Measurements from ENCODE around the gene HMCN1.

DNA sequence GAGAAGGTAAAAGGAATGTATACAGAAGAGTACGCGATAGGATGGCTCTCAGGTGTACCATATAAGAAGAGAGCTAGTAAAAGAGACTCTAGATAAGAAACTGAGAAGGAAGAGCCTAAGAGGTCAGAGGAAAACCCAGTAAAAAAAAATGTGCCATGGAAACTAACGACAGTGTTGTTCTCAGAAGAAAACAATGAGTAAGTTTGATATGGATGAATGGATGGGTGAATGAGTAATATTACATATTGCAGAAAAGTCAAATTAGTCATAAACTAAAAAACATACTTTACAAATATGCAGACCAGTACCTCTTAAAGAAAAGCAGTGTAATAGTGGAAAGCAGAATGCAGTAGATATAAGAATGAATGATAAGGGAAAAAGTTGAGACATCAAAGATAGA lies 316.2 kb downstream of the HMCN1 start:
- TF ChIP-seq POLR2A (IDR thresholded peaks at IDR 0.05; ENCODE audit: low read length) (no peak), GATA1 (IDR thresholded peaks at IDR 0.05; ENCODE audit: low read depth, low read length) (no peak)
